LNCaP clone FGC (cell line): Measurements from ENCODE around the gene NDUFB5.
"Not testable (repeated sequence)": the region's sequence is repeated elsewhere in the genome, so short reads cannot be mapped to it uniquely, and the experiment has no call there.

Source experiments
- DNase-seq: peaks from one replicate; pipeline ENCODE4 v3.0.0-alpha.2; 2011; ENCODE audit warnings: low read depth
- H3K4me3 ChIP-seq: 2 replicates; pipeline ENCODE4 v1.5.1; 2011; ENCODE audit warnings: mild to moderate bottlenecking, low read depth, low read length, control low read depth
- TF ChIP-seq, protein P1 (sequence below): IDR thresholded peaks from 2 replicates; pipeline ENCODE4 v1.5.1; 2012; ENCODE audit warnings: mild to moderate bottlenecking; ENCODE audit not compliant: control insufficient read depth, insufficient read depth; ENCODE audit errors: extremely low read depth

The NDUFB5 gene

GRCh38 chr3:179624451-179624850 lies 19.9 kb downstream of the NDUFB5 start:
- DNase-seq, result no peak
- H3K4me3 ChIP-seq, result no peak overlapping the region
- TF ChIP-seq, protein P1, sequence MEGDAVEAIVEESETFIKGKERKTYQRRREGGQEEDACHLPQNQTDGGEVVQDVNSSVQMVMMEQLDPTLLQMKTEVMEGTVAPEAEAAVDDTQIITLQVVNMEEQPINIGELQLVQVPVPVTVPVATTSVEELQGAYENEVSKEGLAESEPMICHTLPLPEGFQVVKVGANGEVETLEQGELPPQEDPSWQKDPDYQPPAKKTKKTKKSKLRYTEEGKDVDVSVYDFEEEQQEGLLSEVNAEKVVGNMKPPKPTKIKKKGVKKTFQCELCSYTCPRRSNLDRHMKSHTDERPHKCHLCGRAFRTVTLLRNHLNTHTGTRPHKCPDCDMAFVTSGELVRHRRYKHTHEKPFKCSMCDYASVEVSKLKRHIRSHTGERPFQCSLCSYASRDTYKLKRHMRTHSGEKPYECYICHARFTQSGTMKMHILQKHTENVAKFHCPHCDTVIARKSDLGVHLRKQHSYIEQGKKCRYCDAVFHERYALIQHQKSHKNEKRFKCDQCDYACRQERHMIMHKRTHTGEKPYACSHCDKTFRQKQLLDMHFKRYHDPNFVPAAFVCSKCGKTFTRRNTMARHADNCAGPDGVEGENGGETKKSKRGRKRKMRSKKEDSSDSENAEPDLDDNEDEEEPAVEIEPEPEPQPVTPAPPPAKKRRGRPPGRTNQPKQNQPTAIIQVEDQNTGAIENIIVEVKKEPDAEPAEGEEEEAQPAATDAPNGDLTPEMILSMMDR, result no peak

- H3K4me3 ChIP-seq, result no peak overlapping the region
- TF ChIP-seq, protein P1, result no peak
- no peak for DNase-seq
Observed at GRCh38 chr3:179630753-179631451, 26.3 kb downstream of the NDUFB5 start.

GRCh38 chr3:179640469-179640868 lies 35.9 kb downstream of the NDUFB5 start:
- H3K4me3 ChIP-seq, result no peak overlapping the region
- DNase-seq, result no peak
- TF ChIP-seq, protein P1, result no peak

- DNase-seq, result no peak
- TF ChIP-seq, protein P1, result no peak
- H3K4me3 ChIP-seq, result no peak overlapping the region
Observed at GRCh38 chr3:179642871-179643270, 38.3 kb downstream of the NDUFB5 start.

- not testable (repeated sequence) for DNase-seq, H3K4me3 ChIP-seq
Observed at GRCh38 chr3:179643837-179644236, 39.2 kb downstream of the NDUFB5 start.

- DNase-seq, result no peak
- no peak overlapping the region for H3K4me3 ChIP-seq
- TF ChIP-seq, protein P1, result no peak
Observed at GRCh38 chr3:179646177-179646576, 41.6 kb downstream of the NDUFB5 start.

DNA sequence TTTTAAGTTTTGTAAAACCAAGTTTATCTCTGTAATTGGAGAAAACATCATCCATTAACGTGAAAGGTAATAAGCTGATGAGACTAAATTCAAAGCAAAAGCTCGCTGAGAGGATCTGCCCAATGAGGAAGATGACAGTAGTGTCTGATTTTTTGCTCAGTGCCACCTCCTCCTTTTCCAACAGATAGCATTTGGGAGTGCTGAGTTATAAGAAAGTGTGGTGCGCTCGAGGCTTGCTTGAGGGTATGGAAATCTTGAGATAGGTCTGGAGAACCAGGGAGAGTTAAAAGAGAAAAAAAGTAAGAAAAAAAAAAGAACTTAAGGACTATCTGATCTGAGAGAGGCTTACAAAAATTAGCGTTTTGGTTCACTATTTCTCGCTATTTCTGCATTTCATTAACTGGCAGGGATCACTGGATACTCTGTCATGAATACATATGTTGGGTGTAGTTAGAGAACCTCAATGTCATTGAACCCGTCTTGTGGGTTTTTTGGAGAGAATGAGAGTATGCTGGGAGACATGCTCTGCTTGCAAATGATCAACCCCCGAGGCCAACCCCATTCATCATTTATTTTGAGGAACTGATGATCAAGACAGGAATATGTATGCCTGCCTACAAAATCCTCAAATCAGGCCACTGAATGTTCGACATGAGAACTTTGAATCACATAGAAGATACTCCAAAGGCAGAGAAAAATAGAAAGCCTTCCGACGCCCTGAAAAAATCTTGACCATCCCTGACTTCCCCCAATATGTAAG lies 47.3 kb downstream of the NDUFB5 start:
- TF ChIP-seq, protein P1, result no peak
- H3K4me3 ChIP-seq, result peak overlapping the region; percentile 51
- DNase-seq, result no peak
